H9 (cell line): ENCODE data around the gene TMEM150B. TPM values are rescaled to one million over a fixed set of nuclear protein-coding genes. Genes with fewer than 3 reads are reported as not detected.

ENCODE experiments used
- DNase-seq: peaks from one replicate; pipeline ENCODE4 v3.0.0-alpha.2; 2017
- H2AFZ ChIP-seq: one replicate; pipeline ENCODE4 v1.6.1; 2013; ENCODE audit warnings: mild to moderate bottlenecking, low read length, control low read depth, moderate library complexity
- H2AK5ac ChIP-seq: 2 replicates; pipeline ENCODE4 v1.6.1; 2013; ENCODE audit warnings: low read length, control low read depth, mixed read lengths; ENCODE audit not compliant: insufficient read length
- H2BK120ac ChIP-seq: one replicate; pipeline ENCODE4 v1.6.1; 2013; ENCODE audit warnings: low read depth, mild to moderate bottlenecking, low read length, control low read depth, inconsistent platforms; ENCODE audit not compliant: poor library complexity, severe bottlenecking
- H2BK12ac ChIP-seq: 2 replicates; pipeline ENCODE4 v1.6.1; 2013; ENCODE audit warnings: low read length, control low read depth, mixed read lengths, low read depth; ENCODE audit not compliant: insufficient read length
- H2BK15ac ChIP-seq: 2 replicates; pipeline ENCODE4 v1.6.1; 2013; ENCODE audit warnings: low read depth, low read length, control low read depth
- H2BK20ac ChIP-seq: one replicate; pipeline ENCODE4 v1.6.1; 2013; ENCODE audit warnings: low read depth, mild to moderate bottlenecking, low read length, control low read depth, inconsistent platforms; ENCODE audit not compliant: poor library complexity, severe bottlenecking
- H2BK5ac ChIP-seq: 2 replicates; pipeline ENCODE4 v1.6.1; 2013; ENCODE audit warnings: low read length, control low read depth, mixed read lengths; ENCODE audit not compliant: insufficient read length
- H3K14ac ChIP-seq: 2 replicates; pipeline ENCODE4 v1.6.1; 2013; ENCODE audit warnings: low read length, control low read depth; ENCODE audit not compliant: insufficient read depth
- H3K18ac ChIP-seq: 2 replicates; pipeline ENCODE4 v1.6.1; 2013; ENCODE audit warnings: low read depth, mild to moderate bottlenecking, mixed read lengths, low read length, control low read depth; ENCODE audit not compliant: insufficient read length
- H3K23ac ChIP-seq: 2 replicates; pipeline ENCODE4 v1.6.1; 2013; ENCODE audit warnings: low read length, control low read depth, mixed read lengths, low read depth; ENCODE audit not compliant: insufficient read length
- H3K23me2 ChIP-seq: 2 replicates; pipeline ENCODE4 v1.6.1; 2013; ENCODE audit warnings: low read depth, mild to moderate bottlenecking, mixed read lengths, low read length, control low read depth; ENCODE audit not compliant: insufficient read length, poor library complexity, severe bottlenecking
- H3K27ac ChIP-seq: 2 replicates; pipeline ENCODE4 v1.5.1; 2013; ENCODE audit warnings: low read length, control low read depth, mixed read lengths, low read depth; ENCODE audit not compliant: insufficient read length
- H3K27me3 ChIP-seq: 2 replicates; pipeline ENCODE4 v1.6.1; 2013; ENCODE audit warnings: low read length, control low read depth, inconsistent platforms; ENCODE audit not compliant: insufficient read depth
- H3K4ac ChIP-seq: 2 replicates; pipeline ENCODE4 v1.6.1; 2013; ENCODE audit warnings: low read depth, mild to moderate bottlenecking, control low read depth, inconsistent platforms, low read length, moderate library complexity
- H3K4me1 ChIP-seq: 2 replicates; pipeline ENCODE4 v1.6.1; 2013; ENCODE audit warnings: low read length, control low read depth, inconsistent platforms; ENCODE audit not compliant: insufficient read depth
- H3K4me2 ChIP-seq: 2 replicates; pipeline ENCODE4 v1.6.1; 2013; ENCODE audit warnings: low read length, control low read depth, mixed read lengths; ENCODE audit not compliant: insufficient read length, insufficient read depth
- H3K56ac ChIP-seq: 2 replicates; pipeline ENCODE4 v1.6.1; 2013; ENCODE audit warnings: low read depth, mild to moderate bottlenecking, mixed read lengths, low read length, control low read depth; ENCODE audit not compliant: insufficient read length
- H3K79me1 ChIP-seq: 2 replicates; pipeline ENCODE4 v1.6.1; 2013; ENCODE audit warnings: low read depth, mild to moderate bottlenecking, moderate library complexity, low read length, control low read depth, inconsistent platforms; ENCODE audit not compliant: insufficient read depth, poor library complexity, severe bottlenecking
- H3K79me2 ChIP-seq: 2 replicates; pipeline ENCODE4 v1.6.1; 2013; ENCODE audit warnings: low read length, control low read depth, inconsistent platforms; ENCODE audit not compliant: insufficient read depth
- H3K9ac ChIP-seq: 2 replicates; pipeline ENCODE4 v1.6.1; 2013; ENCODE audit warnings: low read length, control low read depth, mixed read lengths; ENCODE audit not compliant: insufficient read length; ENCODE audit errors: extremely low read depth
- H3K9me3 ChIP-seq: one replicate; pipeline ENCODE4 v1.6.1; 2013; ENCODE audit warnings: low read depth, low read length, inconsistent platforms; ENCODE audit not compliant: control insufficient read depth
- H3T11ph ChIP-seq: one replicate; pipeline ENCODE4 v1.6.1; 2013; ENCODE audit warnings: mild to moderate bottlenecking, low read length, control low read depth, inconsistent platforms
- H4K20me1 ChIP-seq: one replicate; pipeline ENCODE4 v1.6.1; 2013; ENCODE audit not compliant: control insufficient read depth, insufficient read length, insufficient read depth
- H4K5ac ChIP-seq: 2 replicates; pipeline ENCODE4 v1.6.1; 2013; ENCODE audit warnings: low read depth, mild to moderate bottlenecking, mixed read lengths, low read length, control low read depth; ENCODE audit not compliant: insufficient read length
- H4K8ac ChIP-seq: replicated peaks from 2 replicates; pipeline ENCODE4 v1.6.1; 2013; ENCODE audit warnings: low read length, control low read depth, mixed read lengths, low read depth; ENCODE audit not compliant: insufficient read length
- H4K91ac ChIP-seq: 2 replicates; pipeline ENCODE4 v1.6.1; 2013; ENCODE audit warnings: low read depth, mild to moderate bottlenecking, moderate library complexity, mixed read lengths, low read length, control low read depth; ENCODE audit not compliant: insufficient read length
- H3K27ac Mint-ChIP-seq, 3 experiments: 2 replicates in 2 of 3; 3 replicates in 1 of 3; pipeline ENCODE4 v1.8.0; 2020 to 2021; ENCODE audit warnings: mixed read lengths in 3 of 3, mild to moderate bottlenecking in 1 of 3, moderate library complexity in 1 of 3
- H3K27me3 Mint-ChIP-seq: 2 replicates; pipeline ENCODE4 v1.8.0; 2021; ENCODE audit warnings: low read depth, mild to moderate bottlenecking, moderate library complexity, mixed read lengths
- H3K36me3 Mint-ChIP-seq, 3 experiments: 2 replicates in 2 of 3; 3 replicates in 1 of 3; pipeline ENCODE4 v1.8.0; 2020 to 2021; ENCODE audit warnings: low read depth in 3 of 3, mixed read lengths in 3 of 3; ENCODE audit not compliant: insufficient read depth in 1 of 3
- H3K4me1 Mint-ChIP-seq, 2 experiments: 2 replicates each; pipeline ENCODE4 v1.8.0; 2020; ENCODE audit warnings: mixed read lengths in 2 of 2
- H3K4me3 Mint-ChIP-seq, 2 experiments: 2 replicates in 1 of 2; 3 replicates in 1 of 2; pipeline ENCODE4 v1.8.0; 2020 to 2021; ENCODE audit warnings: mild to moderate bottlenecking in 2 of 2, mixed read lengths in 2 of 2, moderate library complexity in 1 of 2
- H3K9me3 Mint-ChIP-seq, 2 experiments: 2 replicates in 1 of 2; 3 replicates in 1 of 2; pipeline ENCODE4 v1.8.0; 2020; ENCODE audit warnings: mild to moderate bottlenecking in 2 of 2, mixed read lengths in 2 of 2, moderate library complexity in 1 of 2
- CTCF ChIP-seq: fragments of 200-600 bp; sonication (generic); conservative IDR thresholded peaks from 3 replicates; pipeline ENCODE4 v1.8.0; 2021; ENCODE audit warnings: antibody characterized with exemption, mild to moderate bottlenecking
- WGBS: extraction: QIAGEN DNeasy Blood & Tissue Kit; methylation state at CpG from one replicate; pipeline ENCODE4 v1.1.7; 2013; ENCODE audit warnings: missing lambda C conversion rate, low lambda C conversion rate, mixed read lengths; ENCODE audit not compliant: insufficient read length; ENCODE audit errors: extremely low coverage; 5-methylcytosine and 5-hydroxymethylcytosine counted together
- total RNA-seq: library from RNA; stranded (reverse); gene quantifications from 2 replicates; pipeline ENCODE4 v1.2.1, GENCODE V29; 2021

The TMEM150B gene
- total RNA-seq, 1 experiment from 2014 or later, result 0.63 TPM

DNA sequence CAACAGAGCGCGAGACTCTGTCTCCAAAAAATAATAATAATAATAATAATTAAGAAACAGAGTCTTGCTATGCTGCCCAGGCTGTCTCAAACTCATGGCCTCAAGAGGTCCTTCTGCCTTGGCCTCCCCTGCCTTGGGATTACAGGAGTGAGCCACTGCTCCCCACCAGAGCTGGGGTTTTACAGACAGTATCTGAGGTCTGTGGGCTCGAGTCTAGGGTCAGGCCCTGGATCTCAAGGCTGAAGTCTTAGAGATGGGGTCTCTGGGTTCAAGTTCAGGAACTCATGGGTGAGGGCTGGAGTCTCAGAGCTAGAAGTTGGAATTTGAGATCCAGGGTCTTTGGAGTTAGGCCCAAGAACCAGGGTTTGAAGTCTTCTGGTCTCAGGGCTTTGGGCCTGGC is 41.6 kb upstream of the TMEM150B start:
- Histone ChIP-seq H3K27me3 (peaks cover 5% of the 10 kb centered on the region), H2BK120ac (no peak overlapping the region), H3K18ac (no peak overlapping the region), H3K27ac (no peak overlapping the region), H3K23ac (no peak overlapping the region), H2BK20ac (no peak overlapping the region), H3K4me2 (no peak overlapping the region), H3K9ac (no peak overlapping the region), H4K91ac (no peak overlapping the region), H3K79me1 (no peaks in the 10 kb centered on the region), H3K14ac (no peak overlapping the region), H3K23me2 (peaks cover 10% of the 10 kb centered on the region), H4K20me1 (no peaks in the 10 kb centered on the region), H3K9me3 (no peaks in the 10 kb centered on the region), H4K5ac (no peak overlapping the region), H3K79me2 (no peaks in the 10 kb centered on the region), H3T11ph (no peak overlapping the region), H3K56ac (no peak overlapping the region), H3K4ac (no peak overlapping the region), H4K8ac (no peak overlapping the region), H3K4me1 (no peaks in the 10 kb centered on the region), H2BK5ac (no peak overlapping the region), H2BK12ac (no peak overlapping the region), H2AK5ac (no peak overlapping the region), H2AFZ (no peak overlapping the region), H2BK15ac (no peak overlapping the region)
- no peak for TF ChIP-seq CTCF
- H3K27ac Mint-ChIP-seq, result no peak overlapping the region
- peaks cover 0 to 6% (median 0%) of the 10 kb centered on the region in 3 experiments; a peak in 1 of 7 replicates for H3K36me3 Mint-ChIP-seq
- H3K9me3 Mint-ChIP-seq, result peaks cover 0 to 5% of the 10 kb centered on the region in 2 experiments; a peak in 2 of 5 replicates
- H3K27me3 Mint-ChIP-seq, result peaks cover 66% of the 10 kb centered on the region
- WGBS, result no CpG with 5 or more reads among the region's 3 CpGs
- no peak for DNase-seq
- H3K4me1 Mint-ChIP-seq, result peaks cover 20 to 31% of the 10 kb centered on the region in 2 experiments
- peak overlapping the region in 1 of 2 experiments; percentile 48; a peak in 2 of 5 replicates for H3K4me3 Mint-ChIP-seq
